ENCODE results near the gene ROM1. TPM values are rescaled to one million over a fixed set of nuclear protein-coding genes. Genes with fewer than 3 reads are reported as not detected.
"Not testable (repeated sequence)": the region's sequence is repeated elsewhere in the genome, so short reads cannot be mapped to it uniquely, and the experiment has no call there.

Gene ROM1
- total and polyA plus RNA-seq, 7 experiments from 2014 or later, result 0.51 to 2.4 (median 1.8) TPM; not detected in 1

- Mint-ChIP-seq H3K27ac (peak overlapping the region in 2 of 9 donors; percentile 14 to 38), H3K4me3 (peak overlapping the region in 1 of 10 donors; percentile 25), H3K27me3 (no peaks in the 10 kb centered on the region), H3K9me3 (peaks cover 0 to 8% (median 0%) of the 10 kb centered on the region in 11 donors), H3K4me1 (peaks cover 17 to 49% (median 42%) of the 10 kb centered on the region in 7 donors), H3K36me3 (peaks cover 0 to 14% (median 0%) of the 10 kb centered on the region in 5 donors)
- no peaks in the 10 kb centered on the region for H3K9me3 ChIP-seq (ENCODE audit: control insufficient read depth in 2 of 3, low read length in 3 of 3)
- H3K36me3 ChIP-seq (ENCODE audit: control insufficient read depth in 2 of 3, insufficient read depth in 3 of 3, low read length in 3 of 3), result peaks cover 0 to 28% (median 0%) of the 10 kb centered on the region in 3 experiments
- intact Hi-C loops (cut with micrococcal nuclease), result no loop called here
- ChIA-PET POLR2A (interaction anchor here (0.6 to 21.6 kb wide), 11 partner anchors 8 to 206 kb away, joined by 3 to 332 read pairs (median 5); partner anchors contain the start of genes B3GAT3, C11orf98, CSKMT and HNRNPUL2), CTCF (interaction anchor here (1.1 to 2.2 kb wide), 4 partner anchors 14 to 50 kb away, joined by 3 to 6 read pairs (median 3); partner anchors contain the start of genes C11orf98, CSKMT, EML3 and ROM1)
- no peak for ATAC-seq
- H3K4me1 ChIP-seq (ENCODE audit: control insufficient read depth in 2 of 2, insufficient read depth in 2 of 2, low read length in 2 of 2), result peaks cover 19 to 33% of the 10 kb centered on the region in 2 donors
- no peak for DNase-seq
- no peak overlapping the region for H3K27ac ChIP-seq (ENCODE audit: low read depth, low read length)
- H3K27me3 ChIP-seq (ENCODE audit: control insufficient read depth in 2 of 2, insufficient read depth in 2 of 2, low read length in 2 of 2), result no peaks in the 10 kb centered on the region
- H3K4me3 ChIP-seq (ENCODE audit: low read length), result no peak overlapping the region
Observed at GRCh38 chr11:62649486-62649885, 36.4 kb downstream of the ROM1 start.

- CTCF ChIA-PET, result interaction anchor here (1.0 to 1.5 kb wide), 5 partner anchors 9 to 59 kb away, joined by 3 to 5 read pairs (median 3); partner anchors contain the start of genes C11orf98, CSKMT and TUT1
- Mint-ChIP-seq H3K4me1 (peaks cover 17 to 48% (median 36%) of the 10 kb centered on the region in 7 donors), H3K36me3 (peaks cover 0 to 12% (median 0%) of the 10 kb centered on the region in 5 donors), H3K27ac (peak overlapping the region in 2 of 9 donors; percentile 28 to 71)
- H3K9me3 ChIP-seq (ENCODE audit: control insufficient read depth in 2 of 3, low read length in 3 of 3); H3K27me3 Mint-ChIP-seq; H3K27me3 ChIP-seq (ENCODE audit: control insufficient read depth in 2 of 2, insufficient read depth in 2 of 2, low read length in 2 of 2); DNase-seq; H3K27ac ChIP-seq (ENCODE audit: low read depth, low read length); H3K4me3 Mint-ChIP-seq; H3K4me3 ChIP-seq (ENCODE audit: low read length); ATAC-seq; H3K9me3 Mint-ChIP-seq; intact Hi-C loops (cut with micrococcal nuclease): not testable (repeated sequence)
- H3K4me1 ChIP-seq (ENCODE audit: control insufficient read depth in 2 of 2, insufficient read depth in 2 of 2, low read length in 2 of 2), result peaks cover 19 to 27% of the 10 kb centered on the region in 2 donors
- peaks cover 0 to 28% (median 0%) of the 10 kb centered on the region in 3 experiments for H3K36me3 ChIP-seq (ENCODE audit: control insufficient read depth in 2 of 3, insufficient read depth in 3 of 3, low read length in 3 of 3)
- POLR2A ChIA-PET, result interaction anchor here (0.6 to 21.6 kb wide), 12 partner anchors 7 to 227 kb away, joined by 3 to 332 read pairs (median 4); partner anchors contain the start of genes C11orf98, CSKMT, LBHD1 and MTA2
Observed at GRCh38 chr11:62650283-62650682, 37.2 kb downstream of the ROM1 start.

- Histone ChIP-seq H3K36me3 (ENCODE audit: control insufficient read depth in 2 of 3, insufficient read depth in 3 of 3, low read length in 3 of 3) (peaks cover 0 to 22% (median 0%) of the 10 kb centered on the region in 3 experiments), H3K27ac (ENCODE audit: low read depth, low read length) (peak overlapping the region; percentile 95), H3K4me3 (ENCODE audit: low read length) (peak overlapping the region; percentile 87), H3K27me3 (ENCODE audit: control insufficient read depth in 2 of 2, insufficient read depth in 2 of 2, low read length in 2 of 2) (no peaks in the 10 kb centered on the region), H3K4me1 (ENCODE audit: control insufficient read depth in 2 of 2, insufficient read depth in 2 of 2, low read length in 2 of 2) (peaks cover 13 to 16% of the 10 kb centered on the region in 2 donors), H3K9me3 (ENCODE audit: control insufficient read depth in 2 of 3, low read length in 3 of 3) (no peaks in the 10 kb centered on the region)
- intact Hi-C loops (cut with micrococcal nuclease), result loop anchor here (1.0 to 2.0 kb wide), 11 partner anchors 7 to 78 kb away; partner anchors contain the start of genes C11orf98 (in 2 of the 2), CSKMT (in 2 of the 2), TUT1 (in 2 of the 2) and UBXN1 (in 2 of the 2)
- H3K4me1 Mint-ChIP-seq, result peaks cover 11 to 36% (median 22%) of the 10 kb centered on the region in 7 donors
- peaks cover 0 to 8% (median 0%) of the 10 kb centered on the region in 5 donors for H3K36me3 Mint-ChIP-seq
- peak overlapping the region; percentile 88 to 98 (median 96) for H3K27ac Mint-ChIP-seq
- DNase-seq (peak in 4 of 9 donors; percentile 13 to 59 (median 22)), ATAC-seq (no peak)
- CTCF ChIA-PET, result interaction anchor here (1.3 kb wide), 1 partner anchor 12 kb away, joined by 4 read pairs; no protein-coding TSS in a partner anchor
- H3K4me3 Mint-ChIP-seq, result peak overlapping the region; percentile 75 to 94 (median 90)
- POLR2A ChIA-PET, result interaction anchor here (0.6 to 21.6 kb wide), 41 partner anchors 9 to 253 kb away, joined by 3 to 332 read pairs (median 4); partner anchors contain the start of genes B3GAT3, BSCL2, C11orf98 and CSKMT
- no peaks in the 10 kb centered on the region for H3K27me3 Mint-ChIP-seq
- peaks cover 0 to 9% (median 0%) of the 10 kb centered on the region in 11 donors for H3K9me3 Mint-ChIP-seq
Observed at GRCh38 chr11:62652161-62653006, 39.3 kb downstream of the ROM1 start.

GRCh38 chr11:62654297-62654696, 41.2 kb downstream of the ROM1 start:
- no peak for DNase-seq
- Histone ChIP-seq H3K27ac (ENCODE audit: low read depth, low read length) (no peak overlapping the region), H3K4me1 (ENCODE audit: control insufficient read depth in 2 of 2, insufficient read depth in 2 of 2, low read length in 2 of 2) (peaks cover 10 to 13% of the 10 kb centered on the region in 2 donors), H3K27me3 (ENCODE audit: control insufficient read depth in 2 of 2, insufficient read depth in 2 of 2, low read length in 2 of 2) (no peaks in the 10 kb centered on the region), H3K4me3 (ENCODE audit: low read length) (no peak overlapping the region), H3K36me3 (ENCODE audit: control insufficient read depth in 2 of 3, insufficient read depth in 3 of 3, low read length in 3 of 3) (peaks cover 0 to 9% (median 0%) of the 10 kb centered on the region in 3 experiments), H3K9me3 (ENCODE audit: control insufficient read depth in 2 of 3, low read length in 3 of 3) (no peaks in the 10 kb centered on the region)
- CTCF ChIA-PET, result interaction anchor here (0.7 to 2.0 kb wide), 3 partner anchors 11 to 195 kb away, joined by 3 to 10 read pairs (median 6); partner anchors contain the start of genes C11orf98 and CSKMT
- Mint-ChIP-seq H3K4me1 (peaks cover 11 to 34% (median 22%) of the 10 kb centered on the region in 7 donors), H3K9me3 (peaks cover 0 to 9% (median 0%) of the 10 kb centered on the region in 11 donors), H3K4me3 (peak overlapping the region; percentile 16 to 72 (median 48)), H3K27ac (peak overlapping the region in 8 of 9 donors; percentile 20 to 97 (median 74)), H3K36me3 (peaks cover 0 to 7% (median 0%) of the 10 kb centered on the region in 5 donors), H3K27me3 (no peaks in the 10 kb centered on the region)
- POLR2A ChIA-PET, result interaction anchor here (0.7 to 4.0 kb wide), 11 partner anchors 9 to 227 kb away, joined by 3 to 119 read pairs (median 7); partner anchors contain the start of genes B3GAT3, C11orf98, CSKMT and EML3
- ATAC-seq, result no peak
- intact Hi-C loops (cut with micrococcal nuclease), result no loop called here

- Histone ChIP-seq H3K9me3 (ENCODE audit: control insufficient read depth in 2 of 3, low read length in 3 of 3) (no peaks in the 10 kb centered on the region), H3K27ac (ENCODE audit: low read depth, low read length) (no peak overlapping the region), H3K27me3 (ENCODE audit: control insufficient read depth in 2 of 2, insufficient read depth in 2 of 2, low read length in 2 of 2) (no peaks in the 10 kb centered on the region), H3K36me3 (ENCODE audit: control insufficient read depth in 2 of 3, insufficient read depth in 3 of 3, low read length in 3 of 3) (peaks cover 0 to 3% (median 0%) of the 10 kb centered on the region in 3 experiments), H3K4me1 (ENCODE audit: control insufficient read depth in 2 of 2, insufficient read depth in 2 of 2, low read length in 2 of 2) (peaks cover 6 to 7% of the 10 kb centered on the region in 2 donors), H3K4me3 (ENCODE audit: low read length) (no peak overlapping the region)
- peaks cover 0 to 9% (median 0%) of the 10 kb centered on the region in 11 donors for H3K9me3 Mint-ChIP-seq
- no peak for DNase-seq
- peaks cover 0 to 1% (median 0%) of the 10 kb centered on the region in 5 donors for H3K36me3 Mint-ChIP-seq
- no peaks in the 10 kb centered on the region for H3K27me3 Mint-ChIP-seq
- no peak for ATAC-seq
- ChIA-PET POLR2A (interaction anchor here (0.6 to 2.3 kb wide), 15 partner anchors 9 to 97 kb away, joined by 3 to 17 read pairs (median 4); partner anchors contain the start of genes C11orf98, CSKMT, GANAB and HNRNPUL2), CTCF (interaction anchor here (0.8 to 1.4 kb wide), 2 partner anchors 19 to 45 kb away, joined by 3 read pairs; partner anchors contain the start of gene EML3)
- peaks cover 11 to 17% (median 13%) of the 10 kb centered on the region in 7 donors for H3K4me1 Mint-ChIP-seq
- peak overlapping the region in 1 of 9 donors; percentile 36 for H3K27ac Mint-ChIP-seq
- no peak overlapping the region for H3K4me3 Mint-ChIP-seq
- intact Hi-C loops (cut with micrococcal nuclease), result no loop called here
Observed at GRCh38 chr11:62656796-62657429, 43.9 kb downstream of the ROM1 start.
